Central memory CD8-positive, alpha-beta T cell (primary cell): ENCODE data around the gene GAS6.

Experiments used
- ATAC-seq: fragments of 150-1000 bp; cut with Tn5 transposase; replicated peaks from 2 replicates; pipeline ENCODE4 v1.10.0; 2022; ENCODE audit warnings: mild to moderate bottlenecking, moderate FRiP score, moderate number of reproducible peaks; ENCODE audit not compliant: poor library complexity, severe bottlenecking; ENCODE audit errors: extremely low read depth
- DNase-seq, 2 donors: peaks; one replicate each; pipeline ENCODE4 v3.0.0; 2021; ENCODE audit warnings: low spot score in 2 of 2
- H3K27ac Mint-ChIP-seq: one replicate; pipeline ENCODE4 v1.8.0; 2022; ENCODE audit warnings: low read depth, mild to moderate bottlenecking, moderate library complexity, mixed read lengths
- H3K27me3 Mint-ChIP-seq: one replicate; pipeline ENCODE4 v1.8.0; 2022; ENCODE audit warnings: mixed read lengths
- H3K36me3 Mint-ChIP-seq: one replicate; pipeline ENCODE4 v1.8.0; 2022; ENCODE audit warnings: mild to moderate bottlenecking, moderate library complexity, mixed read lengths; ENCODE audit not compliant: insufficient read depth
- H3K4me1 Mint-ChIP-seq: one replicate; pipeline ENCODE4 v1.8.0; 2022; ENCODE audit warnings: mixed read lengths
- H3K4me3 Mint-ChIP-seq: one replicate; pipeline ENCODE4 v1.8.0; 2022; ENCODE audit warnings: mild to moderate bottlenecking, moderate library complexity, mixed read lengths
- H3K9me3 Mint-ChIP-seq: one replicate; pipeline ENCODE4 v1.8.0; 2022; ENCODE audit warnings: mixed read lengths

The GAS6 gene

GRCh38 chr13:113860665-113861432 lies 3.0 kb downstream of the GAS6 start:
- Mint-ChIP-seq H3K36me3 (no peaks in the 10 kb centered on the region), H3K27ac (peak overlapping the region; percentile 27), H3K4me1 (peaks cover 13% of the 10 kb centered on the region), H3K4me3 (no peak overlapping the region), H3K9me3 (no peaks in the 10 kb centered on the region), H3K27me3 (peaks cover 45% of the 10 kb centered on the region)
- DNase-seq (no peak), ATAC-seq (no peak)

GRCh38 chr13:113860051-113860664 lies 3.7 kb downstream of the GAS6 start:
- Mint-ChIP-seq H3K27me3 (peaks cover 38% of the 10 kb centered on the region), H3K27ac (peak overlapping the region; percentile 27), H3K4me3 (no peak overlapping the region), H3K36me3 (no peaks in the 10 kb centered on the region), H3K4me1 (peaks cover 13% of the 10 kb centered on the region), H3K9me3 (no peaks in the 10 kb centered on the region)
- ATAC-seq (no peak), DNase-seq (no peak)

- Mint-ChIP-seq H3K9me3 (no peaks in the 10 kb centered on the region), H3K36me3 (no peaks in the 10 kb centered on the region)
Measured at GRCh38 chr13:113859311-113860050, 4.4 kb downstream of the GAS6 start.

GRCh38 chr13:113857531-113858195 lies 6.2 kb downstream of the GAS6 start:
- no peak for ATAC-seq
- Mint-ChIP-seq H3K9me3 (no peaks in the 10 kb centered on the region), H3K27ac (no peak overlapping the region), H3K36me3 (no peaks in the 10 kb centered on the region), H3K4me1 (peaks cover 12% of the 10 kb centered on the region), H3K27me3 (peaks cover 25% of the 10 kb centered on the region), H3K4me3 (no peak overlapping the region)
- DNase-seq = no peak

More at GRCh38 chr13:113859311-113860050, 4.4 kb downstream of the GAS6 start:
- DNase-seq (no peak), ATAC-seq (no peak)
- Mint-ChIP-seq H3K27me3 (peaks cover 31% of the 10 kb centered on the region), H3K4me3 (no peak overlapping the region), H3K4me1 (peaks cover 14% of the 10 kb centered on the region), H3K27ac (no peak overlapping the region)

GRCh38 chr13:113856716-113857065 lies 7.2 kb downstream of the GAS6 start:
- H3K4me1 Mint-ChIP-seq = peaks cover 12% of the 10 kb centered on the region
- no peak overlapping the region for H3K27ac Mint-ChIP-seq
- DNase-seq = no peak
- H3K9me3 Mint-ChIP-seq = no peaks in the 10 kb centered on the region
- no peaks in the 10 kb centered on the region for H3K36me3 Mint-ChIP-seq
- H3K27me3 Mint-ChIP-seq = peaks cover 15% of the 10 kb centered on the region
- ATAC-seq = no peak
- no peak overlapping the region for H3K4me3 Mint-ChIP-seq

GRCh38 chr13:113855931-113856715 lies 7.8 kb downstream of the GAS6 start:
- Mint-ChIP-seq H3K4me1 (peaks cover 12% of the 10 kb centered on the region), H3K4me3 (no peak overlapping the region), H3K27me3 (peaks cover 9% of the 10 kb centered on the region), H3K27ac (no peak overlapping the region), H3K9me3 (no peaks in the 10 kb centered on the region), H3K36me3 (no peaks in the 10 kb centered on the region)
- no peak for DNase-seq
- ATAC-seq = no peak

- Mint-ChIP-seq H3K36me3 (no peaks in the 10 kb centered on the region), H3K4me1 (peaks cover 8% of the 10 kb centered on the region), H3K4me3 (no peak overlapping the region), H3K27me3 (peaks cover under 1% of the 10 kb centered on the region), H3K27ac (no peak overlapping the region), H3K9me3 (no peaks in the 10 kb centered on the region)
- ATAC-seq = no peak
- DNase-seq = no peak
Measured at GRCh38 chr13:113855012-113855921, 8.6 kb downstream of the GAS6 start.

GRCh38 chr13:113854238-113855011 lies 9.5 kb downstream of the GAS6 start:
- no peaks in the 10 kb centered on the region for H3K27me3 Mint-ChIP-seq
- H3K9me3 Mint-ChIP-seq = no peaks in the 10 kb centered on the region
- H3K36me3 Mint-ChIP-seq = no peaks in the 10 kb centered on the region
- H3K27ac Mint-ChIP-seq = no peak overlapping the region
- no peak for ATAC-seq
- H3K4me1 Mint-ChIP-seq = peaks cover 7% of the 10 kb centered on the region
- no peak for DNase-seq
- no peak overlapping the region for H3K4me3 Mint-ChIP-seq

GRCh38 chr13:113853518-113854237 lies 10.2 kb downstream of the GAS6 start:
- no peak overlapping the region for H3K27ac Mint-ChIP-seq
- H3K4me3 Mint-ChIP-seq = no peak overlapping the region
- H3K9me3 Mint-ChIP-seq = no peaks in the 10 kb centered on the region
- H3K4me1 Mint-ChIP-seq = peaks cover 7% of the 10 kb centered on the region
- ATAC-seq = no peak
- no peaks in the 10 kb centered on the region for H3K36me3 Mint-ChIP-seq
- DNase-seq = no peak
- H3K27me3 Mint-ChIP-seq = no peaks in the 10 kb centered on the region
